Osteocyte (in vitro differentiated cells): Measurements from ENCODE around the gene ATP8A2. TPM values are rescaled to one million over a fixed set of nuclear protein-coding genes. Genes with fewer than 3 reads are reported as not detected.
A peak's percentile ranks its signal among the peaks of the same experiment; 100 is the strongest.

Experiments used
- DNase-seq: peaks from one replicate; pipeline ENCODE4 v3.0.0; 2021; ENCODE audit warnings: mixed read lengths; ENCODE audit not compliant: unreplicated experiment; ENCODE audit errors: extremely low spot score
- H3K27ac Mint-ChIP-seq: one replicate; pipeline ENCODE4 v1.8.0; 2021; ENCODE audit warnings: mild to moderate bottlenecking, mixed read lengths; ENCODE audit not compliant: unreplicated experiment
- H3K27me3 Mint-ChIP-seq: one replicate; pipeline ENCODE4 v1.8.0; 2021; ENCODE audit warnings: mixed read lengths; ENCODE audit not compliant: unreplicated experiment
- H3K36me3 Mint-ChIP-seq: one replicate; pipeline ENCODE4 v1.8.0; 2021; ENCODE audit warnings: mixed read lengths; ENCODE audit not compliant: unreplicated experiment
- H3K4me1 Mint-ChIP-seq: one replicate; pipeline ENCODE4 v1.8.0; 2021; ENCODE audit warnings: mixed read lengths; ENCODE audit not compliant: unreplicated experiment
- H3K4me3 Mint-ChIP-seq: one replicate; pipeline ENCODE4 v1.8.0; 2021; ENCODE audit warnings: mild to moderate bottlenecking, moderate library complexity, mixed read lengths; ENCODE audit not compliant: unreplicated experiment
- H3K9me3 Mint-ChIP-seq: one replicate; pipeline ENCODE4 v1.8.0; 2021; ENCODE audit warnings: mixed read lengths; ENCODE audit not compliant: unreplicated experiment
- total RNA-seq: library from RNA; stranded (reverse); gene quantifications from 2 replicates; pipeline ENCODE4 v1.2.1, GENCODE V29; 2021
- TF ChIP-seq, protein P1 (sequence below): fragments of 200-600 bp; sonication (generic); IDR thresholded peaks from 2 replicates; pipeline ENCODE4 v1.5.0; 2021; ENCODE audit warnings: antibody characterized with exemption, mild to moderate bottlenecking, moderate library complexity

ATP8A2 gene
- total RNA-seq, 1 donor from 2014 or later = 1.1 TPM

DNA sequence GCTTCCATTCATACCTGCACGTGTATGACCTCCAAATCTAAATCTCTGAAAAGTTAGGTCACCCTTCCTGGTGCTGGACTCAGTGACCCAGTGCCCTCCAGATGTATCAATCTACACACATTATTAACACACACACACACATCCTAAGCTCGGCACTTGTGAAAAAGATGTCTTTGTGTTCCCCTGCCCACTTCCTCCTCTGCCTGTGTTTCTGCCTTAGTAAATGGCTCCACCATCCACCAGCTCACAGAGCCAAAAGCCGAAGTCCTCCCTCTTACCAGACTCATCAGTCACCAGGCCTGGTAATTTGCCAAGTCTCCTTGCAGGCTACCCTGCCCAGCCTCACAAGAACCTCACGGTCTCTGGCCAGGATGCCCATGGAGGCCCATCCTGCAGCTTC lies 548.5 kb downstream of the ATP8A2 start:
- H3K27me3 Mint-ChIP-seq = peaks cover 3% of the 10 kb centered on the region
- H3K9me3 Mint-ChIP-seq = no peaks in the 10 kb centered on the region
- H3K36me3 Mint-ChIP-seq = no peaks in the 10 kb centered on the region
- DNase-seq = no peak
- peaks cover 27% of the 10 kb centered on the region for H3K4me1 Mint-ChIP-seq
- no peak overlapping the region for H3K4me3 Mint-ChIP-seq
- TF ChIP-seq, protein P1, sequence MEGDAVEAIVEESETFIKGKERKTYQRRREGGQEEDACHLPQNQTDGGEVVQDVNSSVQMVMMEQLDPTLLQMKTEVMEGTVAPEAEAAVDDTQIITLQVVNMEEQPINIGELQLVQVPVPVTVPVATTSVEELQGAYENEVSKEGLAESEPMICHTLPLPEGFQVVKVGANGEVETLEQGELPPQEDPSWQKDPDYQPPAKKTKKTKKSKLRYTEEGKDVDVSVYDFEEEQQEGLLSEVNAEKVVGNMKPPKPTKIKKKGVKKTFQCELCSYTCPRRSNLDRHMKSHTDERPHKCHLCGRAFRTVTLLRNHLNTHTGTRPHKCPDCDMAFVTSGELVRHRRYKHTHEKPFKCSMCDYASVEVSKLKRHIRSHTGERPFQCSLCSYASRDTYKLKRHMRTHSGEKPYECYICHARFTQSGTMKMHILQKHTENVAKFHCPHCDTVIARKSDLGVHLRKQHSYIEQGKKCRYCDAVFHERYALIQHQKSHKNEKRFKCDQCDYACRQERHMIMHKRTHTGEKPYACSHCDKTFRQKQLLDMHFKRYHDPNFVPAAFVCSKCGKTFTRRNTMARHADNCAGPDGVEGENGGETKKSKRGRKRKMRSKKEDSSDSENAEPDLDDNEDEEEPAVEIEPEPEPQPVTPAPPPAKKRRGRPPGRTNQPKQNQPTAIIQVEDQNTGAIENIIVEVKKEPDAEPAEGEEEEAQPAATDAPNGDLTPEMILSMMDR = no peak
- no peak overlapping the region for H3K27ac Mint-ChIP-seq

DNA sequence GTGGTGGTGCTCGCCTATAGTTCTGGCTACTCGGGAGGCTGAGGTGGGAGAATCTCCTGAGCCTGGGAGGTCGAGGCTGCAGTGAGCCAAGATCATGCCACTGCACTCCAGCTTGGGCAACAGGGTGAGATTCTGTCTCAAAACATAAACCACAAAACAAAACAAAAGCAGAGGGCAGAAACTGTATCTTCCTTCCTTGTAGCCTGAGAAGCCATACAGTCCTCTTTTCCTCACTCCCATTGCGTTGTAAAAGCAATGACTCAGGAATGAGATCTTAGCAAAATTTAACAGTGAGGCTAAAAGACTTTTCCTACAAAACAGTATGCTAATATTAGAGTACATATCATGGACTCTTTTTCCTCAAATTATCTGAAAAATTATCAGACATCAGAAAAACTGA lies 549.2 kb downstream of the ATP8A2 start:
- Mint-ChIP-seq H3K4me1 (peaks cover 27% of the 10 kb centered on the region), H3K9me3 (no peaks in the 10 kb centered on the region), H3K27me3 (peaks cover 3% of the 10 kb centered on the region), H3K27ac (peak overlapping the region; percentile 54), H3K36me3 (no peaks in the 10 kb centered on the region), H3K4me3 (no peak overlapping the region)
- DNase-seq = no peak
- TF ChIP-seq, protein P1 = no peak

DNA sequence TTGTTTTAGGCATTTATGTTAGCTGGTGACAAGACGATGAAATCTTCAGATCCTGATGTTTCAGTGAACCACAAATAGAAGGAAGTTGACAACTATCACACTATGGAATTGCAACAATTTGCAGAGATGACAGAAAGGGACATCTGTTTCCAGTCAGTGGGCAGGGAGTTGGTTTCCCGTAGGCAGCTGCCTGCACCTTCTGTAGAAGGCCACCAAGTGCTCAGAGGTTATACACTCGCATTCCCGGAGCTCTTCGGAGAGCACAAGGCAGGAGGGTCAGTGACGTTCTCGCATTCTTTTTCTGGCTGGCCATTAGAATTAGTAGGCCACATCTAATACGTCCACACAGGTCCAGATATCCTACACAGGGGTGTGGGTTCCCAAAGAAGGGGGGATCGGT lies 550.6 kb downstream of the ATP8A2 start:
- H3K27me3 Mint-ChIP-seq = peaks cover 3% of the 10 kb centered on the region
- TF ChIP-seq, protein P1 = no peak
- H3K9me3 Mint-ChIP-seq = no peaks in the 10 kb centered on the region

DNA sequence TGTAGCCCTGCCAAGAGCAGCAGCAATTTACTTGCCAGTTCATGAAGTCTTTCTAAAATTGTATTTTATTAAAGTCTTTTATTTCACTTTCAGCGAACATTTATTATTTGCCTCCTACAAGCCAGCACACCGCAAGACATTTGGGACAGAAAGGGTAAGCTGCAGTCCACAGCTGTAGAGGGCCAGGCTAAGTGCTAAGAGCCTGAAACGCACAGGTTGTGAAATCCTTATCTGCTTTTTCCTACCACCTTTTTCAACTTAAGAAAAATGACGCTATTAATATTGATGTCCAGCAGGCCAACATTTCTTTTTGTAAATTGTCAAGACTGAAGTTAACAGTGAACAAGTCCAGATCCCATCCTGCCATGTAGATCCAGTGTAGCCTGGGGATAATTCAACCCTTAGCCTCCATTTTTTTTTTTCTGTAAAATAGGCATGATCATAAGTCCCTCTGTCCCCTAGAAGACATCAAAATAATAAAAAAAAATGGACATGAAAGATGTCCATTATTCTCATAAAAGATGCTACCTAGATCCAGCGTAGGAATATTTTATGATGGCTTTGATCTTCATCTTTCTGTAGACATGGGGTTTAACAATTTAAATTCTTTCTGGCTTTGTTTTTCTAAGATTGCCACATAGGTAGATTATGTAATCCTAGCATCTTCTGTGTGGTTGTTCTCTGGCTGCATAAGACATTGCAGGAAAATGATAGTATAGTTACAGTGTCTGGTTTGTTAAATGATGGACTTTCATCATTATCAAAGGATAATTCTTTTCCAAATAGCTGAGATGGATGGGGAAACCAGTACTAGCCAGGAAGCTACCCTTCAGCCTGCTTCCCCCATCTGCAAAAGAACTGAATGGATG lies 551.7 kb downstream of the ATP8A2 start:
- Mint-ChIP-seq H3K4me1 (peaks cover 44% of the 10 kb centered on the region), H3K27ac (peak overlapping the region; percentile 38), H3K27me3 (no peaks in the 10 kb centered on the region), H3K4me3 (no peak overlapping the region), H3K36me3 (no peaks in the 10 kb centered on the region), H3K9me3 (no peaks in the 10 kb centered on the region)
- TF ChIP-seq, protein P1 = no peak
- no peak for DNase-seq

More for the DNA sequence above, 550.6 kb downstream of the ATP8A2 start:
- no peaks in the 10 kb centered on the region for H3K36me3 Mint-ChIP-seq
- H3K4me1 Mint-ChIP-seq = peaks cover 33% of the 10 kb centered on the region
- no peak overlapping the region for H3K4me3 Mint-ChIP-seq
- peak overlapping the region; percentile 38 for H3K27ac Mint-ChIP-seq
- no peak for DNase-seq

DNA sequence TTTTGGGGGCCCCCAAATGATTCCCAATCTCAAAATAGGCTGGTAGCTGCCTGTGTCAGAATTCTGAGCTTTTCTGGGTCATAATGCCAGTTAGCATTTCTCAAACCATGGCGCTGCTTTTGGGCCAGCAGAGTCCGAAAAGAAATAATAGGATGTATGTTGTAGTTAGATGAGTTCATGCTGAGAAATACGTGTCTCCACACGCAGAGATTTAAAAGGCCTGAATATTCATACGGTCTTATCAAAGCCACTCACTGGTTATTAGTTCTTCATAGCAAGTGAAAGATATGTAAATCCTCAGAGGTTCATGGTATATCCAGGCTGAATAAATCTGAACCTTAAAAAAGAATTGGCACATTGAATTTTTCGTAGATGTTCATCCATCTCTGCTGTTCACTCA lies 555.6 kb downstream of the ATP8A2 start:
- peaks cover 49% of the 10 kb centered on the region for H3K4me1 Mint-ChIP-seq
- no peaks in the 10 kb centered on the region for H3K27me3 Mint-ChIP-seq
- DNase-seq = no peak
- no peak overlapping the region for H3K4me3 Mint-ChIP-seq
- H3K27ac Mint-ChIP-seq = peak overlapping the region; percentile 88
- H3K36me3 Mint-ChIP-seq = no peaks in the 10 kb centered on the region
- TF ChIP-seq, protein P1 = no peak
- H3K9me3 Mint-ChIP-seq = no peaks in the 10 kb centered on the region
